ENCODE measurements around the gene SIGLEC9.
"Not testable (repeated sequence)": the region's sequence is repeated elsewhere in the genome, so short reads cannot be mapped to it uniquely, and the experiment has no call there.

The SIGLEC9 gene

DNA sequence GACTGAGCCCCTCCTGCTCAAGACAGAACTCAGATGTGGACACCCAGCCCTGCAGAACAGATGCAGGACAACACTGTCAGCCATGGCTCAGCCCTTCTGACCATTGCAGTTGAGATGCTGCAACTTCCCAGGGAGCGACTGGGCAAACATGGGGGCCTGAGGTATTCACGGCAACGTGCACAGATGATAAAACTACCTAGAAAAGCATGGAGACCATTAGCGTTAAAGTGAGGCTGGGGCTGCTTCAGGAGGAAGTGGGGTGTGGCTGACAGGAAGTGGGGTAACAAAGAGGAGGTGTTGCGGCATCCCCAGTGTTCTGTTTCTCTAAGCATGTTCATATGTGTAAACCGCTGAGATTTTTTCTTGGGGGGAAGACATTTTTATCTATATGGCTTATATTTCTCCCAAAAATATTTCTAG lies 1.3 kb upstream of the SIGLEC9 start:
- DNase-seq (ENCODE audit: low read depth in 2 of 2): no peak

- no peak for DNase-seq (ENCODE audit: low read depth in 2 of 2)
Measured at GRCh38 chr19:51123802-51124201, 904 bp upstream of the SIGLEC9 start.

DNA sequence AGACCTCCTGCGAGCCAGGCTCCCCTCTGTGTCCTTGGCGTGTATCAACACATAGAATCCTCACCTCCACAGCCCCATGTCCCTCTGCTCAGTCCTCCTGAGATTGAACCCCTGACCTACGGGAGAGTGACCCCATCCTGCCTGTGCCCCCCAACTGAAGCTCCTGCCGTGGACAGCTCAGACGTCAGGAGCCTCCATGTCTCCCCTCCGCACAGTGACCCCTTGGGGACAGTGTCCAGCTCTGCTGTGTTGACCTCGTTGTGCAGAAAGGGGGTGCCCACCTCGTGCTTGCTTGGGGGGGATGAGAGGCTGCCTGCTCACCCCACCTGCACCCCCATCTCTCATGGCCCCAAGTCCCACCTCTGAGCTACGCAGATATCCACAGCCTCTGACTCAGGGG lies 490 bp upstream of the SIGLEC9 start:
- DNase-seq (ENCODE audit: low read depth in 2 of 2): no peak

- no peak for DNase-seq (ENCODE audit: low read depth in 2 of 2)
Measured at GRCh38 chr19:51125421-51126075, 842 bp downstream of the SIGLEC9 start.

DNA sequence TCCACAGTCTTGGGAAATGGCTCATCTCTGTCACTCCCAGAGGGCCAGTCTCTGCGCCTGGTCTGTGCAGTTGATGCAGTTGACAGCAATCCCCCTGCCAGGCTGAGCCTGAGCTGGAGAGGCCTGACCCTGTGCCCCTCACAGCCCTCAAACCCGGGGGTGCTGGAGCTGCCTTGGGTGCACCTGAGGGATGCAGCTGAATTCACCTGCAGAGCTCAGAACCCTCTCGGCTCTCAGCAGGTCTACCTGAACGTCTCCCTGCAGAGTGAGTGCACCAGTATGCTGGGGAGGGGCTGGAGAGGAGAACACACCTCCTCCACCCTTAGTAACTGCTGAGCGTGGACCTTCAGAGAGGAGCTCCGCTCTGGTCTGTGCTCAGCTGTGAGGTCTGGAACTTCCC lies 2.3 kb downstream of the SIGLEC9 start:
- DNase-seq (ENCODE audit: low read depth in 2 of 2): no peak

GRCh38 chr19:51127755-51128154 lies 3.0 kb downstream of the SIGLEC9 start:
- no peak for DNase-seq (ENCODE audit: low read depth in 2 of 2)

DNA sequence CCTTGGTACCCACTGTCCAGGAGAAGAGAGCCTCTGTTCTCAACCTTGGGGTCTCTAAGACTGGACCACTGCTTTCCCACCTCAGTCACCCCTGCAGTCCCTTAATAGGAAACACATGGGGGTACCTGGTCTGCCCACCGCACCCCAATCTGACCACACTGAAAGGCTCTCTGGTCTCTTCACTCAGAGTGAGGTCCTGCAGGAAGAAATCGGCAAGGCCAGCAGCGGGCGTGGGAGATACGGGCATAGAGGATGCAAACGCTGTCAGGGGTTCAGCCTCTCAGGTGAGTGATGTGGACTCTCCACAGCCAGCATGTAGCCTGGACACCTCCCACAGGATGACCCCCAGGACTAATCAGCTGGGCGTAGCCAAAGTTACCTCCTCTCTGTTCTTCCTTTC lies 3.5 kb downstream of the SIGLEC9 start:
- no peak for DNase-seq (ENCODE audit: low read depth in 2 of 2)

GRCh38 chr19:51129716-51130115 lies 5.0 kb downstream of the SIGLEC9 start:
- DNase-seq (ENCODE audit: low read depth in 2 of 2): no peak

DNA sequence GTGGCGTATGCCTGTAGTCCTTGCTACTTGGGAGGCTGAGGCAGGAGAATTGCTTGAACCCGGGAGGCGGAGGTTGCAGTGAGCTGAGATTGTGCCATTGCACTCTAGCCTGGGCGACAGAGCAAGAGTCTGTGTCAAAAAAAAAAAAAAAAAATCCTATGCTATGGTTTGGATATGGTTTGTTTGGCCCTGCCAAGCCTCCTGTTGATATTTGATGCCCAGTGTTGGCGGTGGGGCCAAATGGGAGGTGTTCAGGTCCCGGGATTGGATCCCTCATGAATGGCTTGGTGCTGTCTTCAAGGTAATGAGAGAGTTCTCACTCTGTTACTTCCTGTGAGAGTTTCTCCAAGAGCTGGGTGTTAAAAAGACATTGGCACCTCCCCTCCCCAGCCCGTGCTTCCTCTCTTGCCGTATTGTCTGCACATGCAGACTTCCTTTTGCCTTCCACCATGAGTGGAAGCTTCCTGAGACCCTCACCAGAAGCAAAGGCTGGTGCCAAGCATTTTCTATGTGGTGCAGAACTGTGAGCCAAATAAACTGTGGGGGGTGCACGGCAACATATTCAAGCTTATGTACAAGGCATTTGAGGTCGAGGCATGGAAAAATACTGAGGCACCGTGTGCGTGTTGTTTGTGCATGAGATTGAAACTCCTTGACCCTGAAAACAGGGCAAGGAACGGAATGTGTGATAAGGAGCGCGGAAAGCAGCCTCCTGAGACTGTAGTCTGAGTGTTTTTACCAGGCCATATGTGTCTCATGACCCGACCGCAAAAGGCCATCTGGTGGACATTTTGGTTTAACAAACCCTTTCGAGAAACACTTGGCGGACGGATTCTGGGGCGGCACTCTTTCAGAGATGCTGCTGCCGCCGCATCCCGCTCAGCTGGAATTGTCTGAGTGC lies 7.3 kb downstream of the SIGLEC9 start:
- DNase-seq (ENCODE audit: low read depth in 2 of 2): no peak

DNA sequence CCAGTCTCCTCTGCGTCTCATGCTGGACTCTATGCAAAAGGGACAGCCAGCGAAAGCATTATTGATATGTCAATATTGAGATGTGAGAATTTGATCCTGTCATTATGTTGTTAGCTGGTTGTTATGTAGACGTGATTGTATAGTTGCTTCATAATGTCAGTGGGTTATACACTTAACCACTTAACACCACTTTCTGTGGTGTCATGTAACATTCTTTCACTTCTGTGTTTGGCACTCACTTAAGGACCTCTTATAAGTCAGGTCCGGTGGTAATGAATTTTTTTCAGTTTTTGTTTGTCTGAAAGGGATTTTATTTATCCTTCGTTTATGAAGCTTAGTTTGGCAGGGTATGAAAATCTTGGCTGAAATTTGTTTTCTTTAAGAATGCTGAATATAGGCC lies 10.3 kb downstream of the SIGLEC9 start:
- no peak for DNase-seq (ENCODE audit: low read depth in 2 of 2)

DNA sequence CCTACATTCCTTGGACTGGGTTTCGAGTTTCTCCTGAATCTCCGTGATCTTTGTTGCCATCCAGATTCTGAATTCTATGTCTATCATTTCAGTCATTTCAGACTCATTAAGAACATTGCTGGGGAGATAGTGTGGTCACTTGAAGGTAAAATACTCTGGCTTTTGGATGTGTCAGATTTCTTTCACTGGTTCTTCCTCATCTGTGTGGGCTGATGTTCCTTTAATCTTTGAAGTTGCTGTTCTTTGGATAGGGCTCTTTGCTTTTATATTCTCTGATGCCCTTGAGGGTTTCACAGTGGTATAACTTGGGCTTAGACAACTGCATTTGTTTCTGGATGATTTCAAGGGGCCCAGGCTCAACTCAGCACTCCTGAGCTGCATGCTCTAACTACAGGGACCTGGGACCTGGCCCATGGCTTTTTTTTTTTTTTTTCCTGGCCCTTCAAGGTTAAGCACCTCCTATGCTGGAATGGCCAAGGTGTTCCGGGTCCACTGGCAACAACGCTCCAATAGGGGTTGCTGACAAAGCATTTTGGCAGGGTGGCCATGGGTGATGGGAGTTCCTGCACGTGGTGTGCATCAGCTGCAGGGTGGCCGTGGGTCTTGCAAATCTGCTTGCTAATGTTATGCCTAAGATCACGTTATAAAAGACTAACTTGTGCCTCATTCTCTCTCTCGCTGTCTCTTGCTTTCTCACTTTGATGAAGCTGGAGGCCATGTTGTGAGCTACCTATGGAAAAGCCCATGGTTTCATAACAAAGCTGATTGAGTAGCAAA lies 11.5 kb downstream of the SIGLEC9 start:
- DNase-seq (ENCODE audit: low read depth in 2 of 2): no peak

GRCh38 chr19:51136851-51137551 lies 12.3 kb downstream of the SIGLEC9 start:
- no peak for DNase-seq (ENCODE audit: low read depth in 2 of 2)

GRCh38 chr19:51137792-51138425 lies 13.2 kb downstream of the SIGLEC9 start:
- DNase-seq (ENCODE audit: low read depth in 2 of 2): no peak

- DNase-seq (ENCODE audit: low read depth in 2 of 2): no peak
Measured at GRCh38 chr19:51138549-51138979, 13.9 kb downstream of the SIGLEC9 start.

GRCh38 chr19:51139299-51140014 lies 14.8 kb downstream of the SIGLEC9 start:
- no peak for DNase-seq (ENCODE audit: low read depth in 2 of 2)

DNA sequence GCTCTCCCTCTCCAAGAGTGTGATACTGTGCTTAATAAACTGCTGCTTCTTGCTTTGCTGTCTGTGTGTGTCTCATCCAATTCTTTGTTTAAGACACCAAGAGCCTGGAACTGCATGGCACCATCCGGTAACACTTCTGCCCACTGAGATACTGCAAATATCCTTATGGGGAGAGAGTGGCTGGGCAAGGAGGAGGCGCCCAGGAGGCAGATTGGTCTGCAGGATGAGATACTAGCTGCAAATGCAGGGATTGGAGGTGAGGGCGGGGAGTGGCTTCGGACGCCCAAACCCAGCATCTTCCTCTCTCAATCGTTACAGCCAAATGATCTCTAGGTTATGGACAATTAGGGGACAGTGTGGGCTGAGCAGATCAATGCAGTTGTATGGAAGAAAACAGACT lies 15.7 kb downstream of the SIGLEC9 start:
- DNase-seq (ENCODE audit: low read depth in 2 of 2): no peak

GRCh38 chr19:51141181-51141580 lies 16.5 kb downstream of the SIGLEC9 start:
- DNase-seq (ENCODE audit: low read depth in 2 of 2): no peak

DNA sequence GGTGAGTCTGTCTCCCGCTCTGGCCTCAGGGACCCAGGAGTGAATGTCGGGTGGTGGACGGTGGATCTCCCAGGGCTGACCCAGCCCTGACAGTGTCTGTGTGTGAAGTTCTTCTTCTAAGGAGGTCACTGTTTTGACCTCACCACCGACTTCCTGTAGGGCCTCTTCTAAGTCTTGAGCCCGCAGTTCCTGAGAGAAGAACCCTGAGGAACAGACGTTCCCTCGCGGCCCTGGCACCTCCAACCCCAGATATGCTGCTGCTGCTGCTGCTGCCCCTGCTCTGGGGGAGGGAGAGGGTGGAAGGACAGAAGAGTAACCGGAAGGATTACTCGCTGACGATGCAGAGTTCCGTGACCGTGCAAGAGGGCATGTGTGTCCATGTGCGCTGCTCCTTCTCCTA lies 17.4 kb downstream of the SIGLEC9 start, which contains the start of gene SIGLEC7:
Gene SIGLEC7 (plus strand): TSS at position 183 of the 400 bp plus-strand sequence. CDS start 69 bp downstream, at position 252.
- no peak for DNase-seq (ENCODE audit: low read depth in 2 of 2)

DNA sequence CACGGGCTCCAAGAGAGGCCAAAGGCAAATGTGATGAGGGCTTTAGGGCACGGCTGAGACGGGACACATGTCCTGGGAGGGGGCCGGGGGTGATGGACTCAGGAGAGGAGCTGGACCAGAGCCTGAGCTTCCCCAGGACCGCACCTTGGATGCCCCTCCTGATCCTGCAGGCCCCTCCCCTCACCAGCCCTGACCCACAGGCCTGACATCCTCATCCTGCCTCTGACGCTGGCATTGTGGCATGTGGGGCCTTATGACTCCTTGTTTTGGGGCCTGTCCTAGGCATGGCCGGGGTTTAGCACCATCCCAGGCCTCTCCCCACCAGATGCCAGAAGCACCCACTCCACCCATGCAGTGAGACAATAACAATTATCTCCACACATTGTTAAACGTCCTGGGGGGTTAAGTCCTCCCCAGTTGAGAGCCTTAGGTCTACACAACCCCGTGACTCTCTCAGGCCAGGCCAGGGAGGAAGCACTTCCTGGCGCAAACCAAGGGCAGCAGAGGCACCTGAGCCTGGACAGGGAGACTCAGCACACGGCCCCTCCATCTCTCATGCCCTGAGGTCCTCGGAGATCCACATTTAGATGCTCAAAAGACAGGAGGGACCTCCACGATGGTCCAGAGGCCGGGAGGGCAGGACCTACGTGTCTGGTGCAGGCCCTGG lies 18.2 kb downstream of the SIGLEC9 start:
- not testable (repeated sequence) for DNase-seq (ENCODE audit: low read depth in 2 of 2)

GRCh38 chr19:51143486-51143885 lies 18.8 kb downstream of the SIGLEC9 start:
- DNase-seq (ENCODE audit: low read depth in 2 of 2): no peak

All from activated CD4-positive, alpha-beta T cell treated with anti-CD3 and anti-CD28 coated beads for 24 hours (primary cell).